ENCODE data around the gene DLEC1. TPM values are rescaled to one million over a fixed set of nuclear protein-coding genes. Genes with fewer than 3 reads are reported as not detected.

Gene DLEC1
- total and polyA plus RNA-seq, 7 donors: 0.01 to 0.09 (median 0.05) TPM; not detected in 2

DNA sequence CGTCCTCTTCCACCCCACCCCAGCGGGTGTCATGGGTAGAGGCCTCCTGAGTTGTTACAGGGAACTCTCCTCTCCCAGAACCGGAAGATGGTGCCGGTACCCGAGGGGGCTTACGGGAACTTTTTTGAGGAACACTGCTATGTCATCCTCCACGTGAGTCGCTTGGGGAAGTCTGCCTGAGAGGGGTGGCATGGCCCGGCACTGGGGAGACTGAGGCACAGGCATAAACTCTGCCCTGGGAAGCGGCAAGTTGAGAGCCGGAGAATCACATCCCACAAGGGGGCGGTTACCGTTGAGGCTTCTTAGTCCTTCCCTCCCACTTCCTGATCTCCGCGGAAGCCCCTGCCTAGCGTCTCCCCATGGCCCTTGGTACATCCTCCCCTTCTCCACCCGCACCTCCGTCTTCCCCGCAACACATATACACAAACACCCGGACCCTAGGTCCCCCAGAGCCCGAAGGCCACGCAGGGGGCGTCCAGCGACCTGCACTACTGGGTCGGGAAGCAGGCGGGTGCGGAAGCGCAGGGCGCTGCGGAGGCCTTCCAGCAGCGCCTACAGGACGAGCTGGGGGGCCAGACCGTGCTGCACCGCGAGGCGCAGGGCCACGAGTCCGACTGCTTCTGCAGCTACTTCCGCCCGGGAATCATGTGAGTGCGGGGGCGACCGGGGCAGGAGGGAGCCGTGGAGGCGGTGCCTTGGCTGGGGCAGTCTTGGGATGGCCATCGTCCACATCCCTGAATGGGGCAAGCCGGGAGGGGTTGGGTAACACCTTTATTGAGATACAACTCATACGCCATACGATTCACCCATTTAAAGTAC lies 45.0 kb upstream of the DLEC1 start:
- no peaks in the 10 kb centered on the region for H3K36me3 ChIP-seq (ENCODE audit: insufficient read depth in 1 of 2, low read depth in 1 of 2)
- no peaks in the 10 kb centered on the region for H3K9me3 ChIP-seq
- no peaks in the 10 kb centered on the region for H3K27me3 ChIP-seq (ENCODE audit: insufficient read depth in 3 of 3, low read length in 2 of 3)
- DNase-seq (peak; percentile 88 to 89), ATAC-seq (peak; percentile 49 to 56 (median 55))
- intact Hi-C loops (cut with DNase I): no loop called here
- no peaks in the 10 kb centered on the region for H3K4me1 ChIP-seq
- H3K27ac ChIP-seq: peak overlapping the region; percentile 67
- 6 to 8% (median 7%) methylated on average over 48 to 49 of the region's 49 CpGs for WGBS, 3 donors
- H3K4me3 ChIP-seq: peak overlapping the region; percentile 71
- TF ChIP-seq, protein P1, sequence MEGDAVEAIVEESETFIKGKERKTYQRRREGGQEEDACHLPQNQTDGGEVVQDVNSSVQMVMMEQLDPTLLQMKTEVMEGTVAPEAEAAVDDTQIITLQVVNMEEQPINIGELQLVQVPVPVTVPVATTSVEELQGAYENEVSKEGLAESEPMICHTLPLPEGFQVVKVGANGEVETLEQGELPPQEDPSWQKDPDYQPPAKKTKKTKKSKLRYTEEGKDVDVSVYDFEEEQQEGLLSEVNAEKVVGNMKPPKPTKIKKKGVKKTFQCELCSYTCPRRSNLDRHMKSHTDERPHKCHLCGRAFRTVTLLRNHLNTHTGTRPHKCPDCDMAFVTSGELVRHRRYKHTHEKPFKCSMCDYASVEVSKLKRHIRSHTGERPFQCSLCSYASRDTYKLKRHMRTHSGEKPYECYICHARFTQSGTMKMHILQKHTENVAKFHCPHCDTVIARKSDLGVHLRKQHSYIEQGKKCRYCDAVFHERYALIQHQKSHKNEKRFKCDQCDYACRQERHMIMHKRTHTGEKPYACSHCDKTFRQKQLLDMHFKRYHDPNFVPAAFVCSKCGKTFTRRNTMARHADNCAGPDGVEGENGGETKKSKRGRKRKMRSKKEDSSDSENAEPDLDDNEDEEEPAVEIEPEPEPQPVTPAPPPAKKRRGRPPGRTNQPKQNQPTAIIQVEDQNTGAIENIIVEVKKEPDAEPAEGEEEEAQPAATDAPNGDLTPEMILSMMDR (IDR thresholded peaks at IDR 0.05): no peak

DNA sequence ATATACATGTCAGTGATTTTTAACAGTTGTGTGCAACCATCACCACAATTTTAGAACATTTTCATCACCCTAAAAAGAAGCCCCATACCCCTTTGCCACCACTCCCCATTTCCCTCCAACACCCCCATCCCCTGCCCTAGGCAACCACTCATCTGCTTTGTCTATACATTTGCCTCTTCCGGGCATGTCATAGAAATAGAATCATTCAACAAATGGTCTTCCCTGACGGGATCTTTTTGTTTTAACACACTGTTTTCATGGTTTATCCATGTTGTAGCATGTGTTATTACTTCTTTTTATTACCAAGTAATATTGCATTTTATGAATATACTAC lies 44.4 kb upstream of the DLEC1 start:
- Histone ChIP-seq H3K4me1 (peaks cover 4% of the 10 kb centered on the region), H3K27ac (peak overlapping the region; percentile 67), H3K36me3 (ENCODE audit: insufficient read depth in 1 of 2, low read depth in 1 of 2) (no peaks in the 10 kb centered on the region), H3K27me3 (ENCODE audit: insufficient read depth in 3 of 3, low read length in 2 of 3) (no peaks in the 10 kb centered on the region), H3K9me3 (no peaks in the 10 kb centered on the region), H3K4me3 (peak overlapping the region; percentile 71)
- 24 to 47% (median 28%) methylated on average over 2 of the region's 2 CpGs for WGBS, 3 donors
- intact Hi-C loops (cut with DNase I): no loop called here
- ATAC-seq (no peak), DNase-seq (no peak)
- TF ChIP-seq, protein P1 (IDR thresholded peaks at IDR 0.05): no peak

DNA sequence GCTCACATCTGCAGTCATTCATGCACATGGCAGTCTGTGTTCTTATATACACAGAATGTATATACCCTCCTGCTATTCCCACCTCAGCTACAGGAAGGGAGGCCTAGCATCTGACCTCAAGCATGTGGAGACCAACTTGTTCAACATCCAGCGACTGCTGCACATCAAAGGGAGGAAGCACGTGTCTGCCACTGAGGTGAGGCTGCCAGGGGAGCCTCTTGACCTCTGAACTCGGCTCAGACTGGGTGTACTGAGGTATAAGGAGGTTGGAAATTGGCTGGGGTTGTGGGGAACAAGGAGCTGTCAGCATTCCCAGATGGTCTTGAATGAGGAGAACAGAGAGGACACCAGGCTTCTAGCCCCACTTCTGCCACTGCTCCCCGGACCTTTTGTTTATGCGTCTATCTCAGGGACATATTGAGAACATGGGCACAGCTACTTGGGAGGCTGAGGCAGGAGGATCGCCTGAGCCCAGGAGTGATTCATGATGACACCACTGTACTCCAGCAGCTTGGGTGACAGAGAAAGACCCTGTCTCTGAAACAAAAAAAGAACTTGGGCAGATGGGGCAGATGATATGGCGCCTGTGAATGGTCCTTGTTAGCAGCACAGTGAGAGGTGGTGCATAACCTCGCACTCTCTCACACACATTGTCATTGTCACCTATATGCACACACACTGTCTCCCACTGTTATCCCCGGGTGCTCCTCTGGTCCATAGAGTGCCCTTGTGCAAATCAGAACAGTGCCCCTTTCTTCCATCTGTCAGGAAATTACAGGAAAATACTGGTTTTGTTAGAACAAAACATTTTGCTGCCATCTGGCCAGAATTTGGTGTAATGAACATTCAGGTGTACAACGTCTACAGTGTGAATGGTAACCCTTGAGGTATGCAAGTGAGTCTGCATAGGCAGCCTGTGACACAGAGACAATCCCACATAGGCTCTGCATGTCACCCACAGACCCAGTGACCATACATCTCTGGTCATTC lies 43.1 kb upstream of the DLEC1 start:
- intact Hi-C loops (cut with DNase I): no loop called here
- Histone ChIP-seq H3K27me3 (ENCODE audit: insufficient read depth in 3 of 3, low read length in 2 of 3) (no peaks in the 10 kb centered on the region), H3K4me3 (no peak overlapping the region), H3K4me1 (peaks cover 4% of the 10 kb centered on the region), H3K36me3 (ENCODE audit: insufficient read depth in 1 of 2, low read depth in 1 of 2) (no peaks in the 10 kb centered on the region), H3K9me3 (no peaks in the 10 kb centered on the region), H3K27ac (no peak overlapping the region)
- DNase-seq (no peak), ATAC-seq (no peak)
- TF ChIP-seq, protein P1 (IDR thresholded peaks at IDR 0.05): no peak
- WGBS, 3 donors: 84 to 90% (median 89%) methylated on average over 10 of the region's 10 CpGs

DNA sequence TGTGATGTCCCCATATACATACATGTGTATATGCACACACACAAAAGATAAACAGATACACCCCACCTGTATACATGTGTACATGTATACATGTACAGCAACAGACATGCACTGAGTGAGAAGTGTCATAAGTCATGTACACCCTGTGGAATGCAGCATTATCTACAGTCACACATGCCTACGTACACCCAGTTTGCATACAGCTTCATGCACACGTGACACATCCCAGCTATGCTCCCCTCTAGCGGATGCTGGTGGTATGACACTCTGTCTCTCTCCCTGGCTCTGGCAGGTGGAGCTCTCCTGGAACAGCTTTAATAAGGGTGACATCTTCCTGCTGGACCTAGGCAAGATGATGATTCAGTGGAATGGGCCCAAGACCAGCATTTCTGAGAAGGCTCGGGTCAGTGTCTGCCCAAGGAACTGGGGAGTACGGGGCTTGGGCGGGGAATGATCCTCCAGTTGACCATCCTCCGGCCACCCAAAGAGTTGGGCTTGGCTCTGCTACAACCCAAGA lies 42.2 kb upstream of the DLEC1 start:
- intact Hi-C loops (cut with DNase I): no loop called here
- H3K4me3 ChIP-seq: no peak overlapping the region
- no peak overlapping the region for H3K27ac ChIP-seq
- TF ChIP-seq, protein P1 (IDR thresholded peaks at IDR 0.05): peak; percentile 78
- H3K36me3 ChIP-seq (ENCODE audit: insufficient read depth in 1 of 2, low read depth in 1 of 2): no peaks in the 10 kb centered on the region
- DNase-seq (peak; percentile 60 to 76), ATAC-seq (peak; percentile 31 to 57 (median 54))
- no peaks in the 10 kb centered on the region for H3K27me3 ChIP-seq (ENCODE audit: insufficient read depth in 3 of 3, low read length in 2 of 3)
- H3K9me3 ChIP-seq: no peaks in the 10 kb centered on the region
- WGBS, 3 donors: 55 to 58% (median 58%) methylated on average over 7 of the region's 7 CpGs
- peaks cover 4% of the 10 kb centered on the region for H3K4me1 ChIP-seq

All from psoas muscle (tissue), 8 donors.